H1 (cell line): ENCODE data around the gene NT5C1A. TPM values are rescaled to one million over a fixed set of nuclear protein-coding genes. Genes with fewer than 3 reads are reported as not detected.

Experiments used
- BACH1 ChIP-seq: IDR thresholded peaks from 2 replicates; pipeline ENCODE4 v1.6.1; 2012; ENCODE audit warnings: low read length, improper control_type of control experiment
- BCL11A ChIP-seq, 2 experiments: IDR thresholded peaks; one replicate each; pipeline ENCODE4 v1.6.1; 2011; ENCODE audit warnings: low read depth in 2 of 2, low read length in 2 of 2, mild to moderate bottlenecking in 2 of 2
- BRCA1 ChIP-seq: IDR thresholded peaks from 2 replicates; pipeline ENCODE4 v1.6.1; 2012; ENCODE audit warnings: low read depth, low read length, improper control_type of control experiment
- CBX5 ChIP-seq: fragments of 300-800, 300-1000 bp; sonication (generic); IDR thresholded peaks from 2 replicates; pipeline ENCODE4 v1.7.1; 2016; ENCODE audit warnings: antibody characterized with exemption, low read length, low read depth
- CHD2 ChIP-seq: IDR thresholded peaks from 2 replicates; pipeline ENCODE4 v1.6.1; 2012; ENCODE audit warnings: low read length, improper control_type of control experiment
- FOSL1 ChIP-seq: IDR thresholded peaks from 2 replicates; pipeline ENCODE4 v1.6.1; 2011; ENCODE audit warnings: mild to moderate bottlenecking, low read depth, low read length, moderate library complexity; ENCODE audit not compliant: insufficient read depth
- GTF2F1 ChIP-seq: IDR thresholded peaks from 2 replicates; pipeline ENCODE4 v1.6.1; 2012; ENCODE audit warnings: low read depth, low read length, improper control_type of control experiment, borderline replicate concordance
- HDAC2 ChIP-seq, 2 experiments: fragments of 300-600 bp in 1 of 2; sonication (generic) in 1 of 2; IDR thresholded peaks; 2 replicates each; pipeline ENCODE4 v1.6.1; 2011 to 2012; ENCODE audit warnings: low read depth in 2 of 2, low read length in 2 of 2, mild to moderate bottlenecking in 2 of 2, moderate library complexity in 2 of 2, borderline replicate concordance in 1 of 2, inconsistent platforms in 1 of 2
- HDAC6 ChIP-seq: IDR thresholded peaks from one replicate; pipeline ENCODE4 v1.7.1; 2012; ENCODE audit warnings: low read depth, mild to moderate bottlenecking, inconsistent platforms, low read length, moderate library complexity
- JUN ChIP-seq: IDR thresholded peaks from 2 replicates; pipeline ENCODE4 v1.6.1; 2011; ENCODE audit warnings: low read depth, mild to moderate bottlenecking, improper control_type of control experiment, low read length
- JUND ChIP-seq: IDR thresholded peaks from 2 replicates; pipeline ENCODE4 v1.6.1; 2011; ENCODE audit warnings: mild to moderate bottlenecking, improper control_type of control experiment, low read length
- KDM4A ChIP-seq: IDR thresholded peaks from one replicate; pipeline ENCODE4 v1.7.1; 2012; ENCODE audit warnings: low read depth, mild to moderate bottlenecking, moderate library complexity, low read length, inconsistent platforms; ENCODE audit not compliant: severe bottlenecking
- KDM5A ChIP-seq: fragments of 200-600 bp; IDR thresholded peaks from 2 replicates; pipeline ENCODE4 v1.7.1; 2012; ENCODE audit warnings: mild to moderate bottlenecking, low read length, inconsistent platforms, mixed read lengths
- NRF1 ChIP-seq: IDR thresholded peaks from 2 replicates; pipeline ENCODE4 v1.6.1; 2011; ENCODE audit warnings: mild to moderate bottlenecking, low read depth, low read length, improper control_type of control experiment
- POU5F1 ChIP-seq: IDR thresholded peaks from 2 replicates; pipeline ENCODE4 v1.6.1; 2011; ENCODE audit warnings: low read depth, mild to moderate bottlenecking, low read length, moderate library complexity
- SIN3A ChIP-seq, 2 experiments: IDR thresholded peaks in 1 of 2; conservative IDR thresholded peaks in 1 of 2; 2 replicates each; pipeline ENCODE4 v1.6.1; 2011 to 2012; ENCODE audit warnings: low read length in 2 of 2, improper control_type of control experiment in 1 of 2, low read depth in 1 of 2, mild to moderate bottlenecking in 1 of 2
- SIX5 ChIP-seq: IDR thresholded peaks from 2 replicates; pipeline ENCODE4 v1.6.1; 2011; ENCODE audit warnings: mild to moderate bottlenecking, low read depth, low read length
- SRF ChIP-seq: IDR thresholded peaks from 2 replicates; pipeline ENCODE4 v1.6.1; 2011; ENCODE audit warnings: mild to moderate bottlenecking, low read depth, low read length, moderate library complexity
- SUZ12 ChIP-seq: fragments of 200-600 bp; sonication (generic); IDR thresholded peaks from 2 replicates; pipeline ENCODE4 v1.6.1; 2012; ENCODE audit warnings: mild to moderate bottlenecking, inconsistent platforms, low read length, moderate library complexity, mixed read lengths
- TAF1 ChIP-seq: IDR thresholded peaks from 2 replicates; pipeline ENCODE4 v1.6.1; 2011; ENCODE audit warnings: mild to moderate bottlenecking, low read depth, low read length
- TBP ChIP-seq: IDR thresholded peaks from 2 replicates; pipeline ENCODE4 v1.6.1; 2011; ENCODE audit warnings: low read depth, low read length, improper control_type of control experiment
- ZNF274 ChIP-seq: IDR thresholded peaks from 2 replicates; pipeline ENCODE4 v1.7.0; 2012; ENCODE audit warnings: low read length, borderline replicate concordance; ENCODE audit errors: extremely low read depth
- polyA plus RNA-seq, 7 experiments: library from polyadenylated mRNA; depleted of rRNA in 3 of 7; stranded (reverse) in 5 of 7; unstranded in 2 of 7; fragments of >200 nt in 5 of 7; fragments of 200-250 nt in 2 of 7; gene quantifications; 1 replicate in 5 of 7; 2 replicates in 1 of 7; 4 replicates in 1 of 7; pipeline versions ENCODE4 v1.2.1 to v1.2.3, GENCODE V29; 2011 to 2013; ENCODE audit warnings: missing spikeins in 2 of 7, mixed read lengths in 2 of 7
- total RNA-seq: library from RNA; stranded (reverse); fragmentation: NEBNext Ultra II Directional; extraction: Animal tissue kit (Norgen Biotek cat#: 25700); gene quantifications from 2 replicates; pipeline ENCODE4 v1.2.1, GENCODE V29; 2021
- TF ChIP-seq, protein P1 (sequence below): IDR thresholded peaks from 2 replicates; pipeline ENCODE4 v1.6.1; 2012; ENCODE audit warnings: inconsistent platforms
- TF ChIP-seq, protein P2 (sequence below): IDR thresholded peaks from 2 replicates; pipeline ENCODE4 v1.6.1; 2012; ENCODE audit warnings: inconsistent platforms

The NT5C1A gene
- total and polyA plus RNA-seq, 2 of the 8 experiments (the other 6 are each of a cell fraction or from before 2014, with no cell fraction given) = not detected

DNA sequence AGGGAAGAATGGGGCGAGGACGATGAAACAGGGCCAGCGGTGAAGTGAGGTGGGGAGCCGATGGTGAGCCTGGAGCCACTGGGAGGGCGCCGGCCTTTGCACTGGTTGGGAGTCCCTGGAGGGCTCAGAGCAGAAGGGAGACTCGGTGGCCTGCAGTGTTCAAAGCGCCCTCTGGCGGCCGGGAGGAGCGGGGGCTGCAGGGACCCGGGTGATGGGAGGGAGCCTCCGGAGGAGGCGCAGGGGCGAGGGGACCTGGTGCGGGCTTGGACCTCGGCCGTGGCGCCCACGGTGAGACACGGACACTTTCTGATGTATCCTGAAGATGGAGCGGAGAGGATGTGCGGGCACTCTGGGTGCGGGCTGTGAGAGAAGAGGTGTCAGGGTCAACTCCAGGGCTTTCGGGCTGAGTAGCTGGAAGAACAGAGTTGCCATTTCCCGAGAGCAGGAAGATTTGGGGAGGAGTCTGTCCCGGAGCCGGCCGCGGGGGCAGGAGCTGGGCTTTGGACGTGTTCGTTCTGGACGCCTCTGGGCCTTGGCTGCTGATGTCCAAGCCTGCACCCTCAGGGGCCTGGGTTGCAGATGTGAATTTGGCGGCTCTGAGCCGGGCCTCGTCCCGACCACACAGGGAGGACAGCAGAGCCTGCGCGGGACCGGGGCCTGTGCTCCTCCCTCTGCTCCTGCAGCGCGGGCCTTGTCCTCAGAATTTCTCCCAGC lies 62.1 kb downstream of the NT5C1A start (continued):
- TF ChIP-seq SRF (no peak), SIX5 (no peak), JUND (no peak), TBP (peak; percentile 36; the same call in 1 of the 2 replicates), FOSL1 (no peak), POU5F1 (no peak), HDAC2 (IDR thresholded peaks at IDR 0.05; ENCODE audit: borderline replicate concordance in 1 of 2, low read depth in 2 of 2, low read length in 2 of 2) (0 out of 4 replicates have a peak, but pooled peaks have one; percentile 14 to 37), NRF1 (no peak), CBX5 (no peak), SUZ12 (no peak), BACH1 (no peak), TAF1 (no peak; the same call in 1 of the 2 replicates), SIN3A (conservative IDR thresholded peaks at IDR 0.05 in 1 of 2, IDR thresholded peaks at IDR 0.05 in 1 of 2; ENCODE audit: low read depth in 1 of 2, low read length in 2 of 2) (peak in 1 of 2 experiments; percentile 30; a peak in 1 of 4 replicates), KDM5A (no peak), BCL11A (IDR thresholded peaks at IDR 0.05; ENCODE audit: low read depth in 2 of 2, low read length in 2 of 2) (no peak), GTF2F1 (no peak), ZNF274 (no peak), JUN (no peak), HDAC6 (no peak), BRCA1 (no peak), KDM4A (peak; percentile 41), CHD2 (no peak)
- TF ChIP-seq, protein P1, sequence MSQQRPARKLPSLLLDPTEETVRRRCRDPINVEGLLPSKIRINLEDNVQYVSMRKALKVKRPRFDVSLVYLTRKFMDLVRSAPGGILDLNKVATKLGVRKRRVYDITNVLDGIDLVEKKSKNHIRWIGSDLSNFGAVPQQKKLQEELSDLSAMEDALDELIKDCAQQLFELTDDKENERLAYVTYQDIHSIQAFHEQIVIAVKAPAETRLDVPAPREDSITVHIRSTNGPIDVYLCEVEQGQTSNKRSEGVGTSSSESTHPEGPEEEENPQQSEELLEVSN = 0 out of 2 replicates have a peak, but pooled peaks have one; percentile 13
- TF ChIP-seq, protein P2, sequence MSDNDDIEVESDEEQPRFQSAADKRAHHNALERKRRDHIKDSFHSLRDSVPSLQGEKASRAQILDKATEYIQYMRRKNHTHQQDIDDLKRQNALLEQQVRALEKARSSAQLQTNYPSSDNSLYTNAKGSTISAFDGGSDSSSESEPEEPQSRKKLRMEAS = no peak; the same call in 1 of the 2 replicates
